D341Med (cell line): ENCODE data around the gene MRFAP1L1.

ENCODE experiments used
- DNase-seq: peaks from one replicate; pipeline ENCODE4 v3.0.0; 2012; ENCODE audit warnings: low spot score

MRFAP1L1 gene

DNA sequence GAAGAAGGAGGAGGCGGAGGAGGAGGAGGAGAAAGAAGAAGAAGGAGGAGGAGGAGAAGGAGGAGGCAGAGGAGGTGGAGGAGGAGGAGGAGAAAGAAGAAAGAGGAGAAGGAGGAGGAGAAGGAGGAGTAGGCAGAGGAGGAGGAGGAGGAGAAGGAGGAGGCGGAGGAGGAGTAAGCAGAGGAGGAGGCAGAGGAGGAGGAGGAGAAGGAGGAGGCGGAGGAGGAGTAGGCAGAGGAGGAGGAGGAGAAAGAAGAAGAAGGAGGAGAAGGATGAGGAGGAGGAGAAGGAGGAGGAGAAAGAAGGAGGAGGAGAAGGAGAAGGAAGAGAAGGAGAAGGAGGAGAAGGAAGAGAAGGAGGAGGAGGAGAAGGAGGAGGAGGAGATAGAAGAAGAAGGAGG is 49.2 kb downstream of the MRFAP1L1 start:
- DNase-seq = no peak

DNA sequence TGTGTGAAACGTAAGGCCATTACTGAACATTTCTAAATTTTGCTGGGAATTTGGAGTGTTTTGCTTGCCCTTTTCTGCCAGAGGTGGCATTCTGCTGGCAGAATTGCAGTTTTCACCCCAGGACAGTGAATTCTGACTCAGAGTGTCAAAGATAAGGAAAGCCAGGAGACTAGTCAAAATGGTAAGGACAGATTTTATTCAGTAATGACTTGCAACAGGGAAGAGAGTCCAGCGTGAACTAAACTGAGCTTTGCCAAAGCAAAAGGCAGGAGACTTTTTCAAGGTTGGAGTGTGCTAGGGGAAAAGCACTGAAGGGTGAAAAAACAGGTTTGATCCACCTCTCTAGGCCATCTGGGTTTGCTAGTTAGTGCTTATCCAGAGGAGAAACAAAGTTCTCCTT is 49.8 kb downstream of the MRFAP1L1 start:
- DNase-seq = no peak

DNA sequence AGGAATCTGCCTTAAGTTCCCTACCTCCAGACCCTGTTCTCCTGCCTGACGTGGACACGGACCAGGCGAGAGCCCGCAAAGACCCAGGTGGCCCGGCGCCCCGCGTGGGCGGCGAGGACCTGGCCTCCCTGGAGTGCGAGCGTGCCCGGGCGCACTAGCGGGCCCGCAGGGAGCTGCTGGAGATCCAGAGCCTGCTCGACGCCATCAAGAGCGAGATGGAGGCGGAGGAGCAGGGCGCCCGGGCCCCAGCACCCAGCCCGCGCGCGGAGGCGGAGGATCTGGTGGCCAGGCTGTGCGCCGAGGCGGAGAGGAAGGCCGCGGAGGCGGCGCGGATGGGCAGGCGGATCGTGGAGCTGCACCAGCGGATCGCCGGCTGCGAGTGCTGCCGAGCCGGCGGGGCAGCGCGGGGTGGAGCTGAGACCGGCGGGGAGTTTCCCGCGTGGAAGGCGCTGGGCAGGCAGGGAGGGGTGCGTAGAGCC is 51.0 kb downstream of the MRFAP1L1 start:
- DNase-seq = no peak

DNA sequence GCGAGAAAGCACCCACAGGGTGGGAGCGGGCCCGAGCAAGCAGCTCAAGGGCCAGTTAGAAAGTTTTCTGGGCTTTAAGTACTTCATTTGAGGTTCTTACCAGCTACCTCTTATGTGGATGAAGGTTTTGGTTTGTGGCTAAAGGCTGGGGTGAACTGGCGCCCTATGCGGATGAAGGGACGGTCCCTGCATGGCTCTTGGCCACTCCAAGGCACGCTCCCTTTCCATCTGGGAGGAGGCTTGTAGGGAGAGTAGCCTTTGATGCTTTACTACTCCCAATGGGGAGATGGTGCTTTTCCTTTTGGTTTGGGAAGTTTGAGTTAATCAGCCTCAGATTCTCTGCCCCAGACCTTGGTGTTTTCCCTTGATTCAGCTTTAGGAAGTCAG is 51.5 kb downstream of the MRFAP1L1 start:
- no peak for DNase-seq
